PC-3 (cell line): ENCODE measurements around the gene SCN4B.

Source experiments
- EZH2 ChIP-seq: fragments of 300-600 bp; sonication (generic); IDR thresholded peaks from one replicate; pipeline ENCODE4 v1.6.1; 2017; ENCODE audit warnings: antibody characterized with exemption, mild to moderate bottlenecking, low read length; ENCODE audit not compliant: unreplicated experiment
- EZH2phosphoT487 ChIP-seq: fragments of 300-600 bp; sonication (generic); IDR thresholded peaks from 2 replicates; pipeline ENCODE4 v1.6.1; 2018; ENCODE audit warnings: mild to moderate bottlenecking, antibody characterized with exemption, low read length, borderline replicate concordance
- TF ChIP-seq, protein P1 (sequence below): fragments of 300-600 bp; sonication (generic); conservative IDR thresholded peaks from 2 replicates; pipeline ENCODE4 v1.5.1; 2017; ENCODE audit warnings: antibody characterized with exemption, low read depth, mild to moderate bottlenecking, low read length

GRCh38 chr11:118148240-118148639, 4.4 kb downstream of the SCN4B start:
- TF ChIP-seq, protein P1, sequence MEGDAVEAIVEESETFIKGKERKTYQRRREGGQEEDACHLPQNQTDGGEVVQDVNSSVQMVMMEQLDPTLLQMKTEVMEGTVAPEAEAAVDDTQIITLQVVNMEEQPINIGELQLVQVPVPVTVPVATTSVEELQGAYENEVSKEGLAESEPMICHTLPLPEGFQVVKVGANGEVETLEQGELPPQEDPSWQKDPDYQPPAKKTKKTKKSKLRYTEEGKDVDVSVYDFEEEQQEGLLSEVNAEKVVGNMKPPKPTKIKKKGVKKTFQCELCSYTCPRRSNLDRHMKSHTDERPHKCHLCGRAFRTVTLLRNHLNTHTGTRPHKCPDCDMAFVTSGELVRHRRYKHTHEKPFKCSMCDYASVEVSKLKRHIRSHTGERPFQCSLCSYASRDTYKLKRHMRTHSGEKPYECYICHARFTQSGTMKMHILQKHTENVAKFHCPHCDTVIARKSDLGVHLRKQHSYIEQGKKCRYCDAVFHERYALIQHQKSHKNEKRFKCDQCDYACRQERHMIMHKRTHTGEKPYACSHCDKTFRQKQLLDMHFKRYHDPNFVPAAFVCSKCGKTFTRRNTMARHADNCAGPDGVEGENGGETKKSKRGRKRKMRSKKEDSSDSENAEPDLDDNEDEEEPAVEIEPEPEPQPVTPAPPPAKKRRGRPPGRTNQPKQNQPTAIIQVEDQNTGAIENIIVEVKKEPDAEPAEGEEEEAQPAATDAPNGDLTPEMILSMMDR = no peak
- TF ChIP-seq EZH2 = no peak
- TF ChIP-seq EZH2phosphoT487 = no peak
